ENCODE measurements around the gene RECQL5.

DNA sequence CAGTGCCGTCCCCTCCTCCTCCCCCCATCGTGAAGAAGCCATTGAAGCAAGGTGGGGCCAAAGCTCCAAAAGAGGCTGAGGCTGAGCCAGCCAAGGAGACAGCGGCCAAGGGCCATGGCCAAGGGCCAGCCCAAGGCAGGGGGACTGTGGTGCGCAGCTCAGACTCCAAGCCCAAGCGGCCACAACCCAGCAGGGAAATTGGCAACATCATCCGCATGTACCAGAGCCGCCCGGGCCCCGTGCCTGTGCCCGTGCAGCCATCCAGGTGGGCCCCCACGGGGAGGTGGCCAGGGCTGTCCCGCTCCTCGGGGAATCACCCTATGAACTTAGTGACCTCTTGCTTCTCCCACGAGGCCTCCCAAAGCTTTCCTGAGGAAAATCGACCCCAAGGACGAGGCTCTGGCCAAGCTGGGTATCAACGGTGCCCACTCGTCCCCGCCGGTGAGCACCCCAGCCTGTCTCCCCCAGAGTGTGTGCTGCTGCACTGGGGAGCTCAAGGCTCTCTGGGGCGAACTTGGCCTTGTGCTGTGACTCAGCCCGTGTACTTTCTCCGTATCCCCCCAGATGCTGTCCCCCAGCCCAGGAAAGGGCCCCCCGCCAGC, 50.3 kb downstream of the RECQL5 start:
- TF ChIP-seq CTCF (conservative IDR thresholded peaks at IDR 0.05): no peak
- TF ChIP-seq ZFX (IDR thresholded peaks at IDR 0.05): no peak

Measured in C4-2B (cell line).